GM18870 (cell line): ENCODE data around the gene GPRIN2.

Experiments
- ATAC-seq: cut with Tn5 transposase; IDR thresholded peaks from one replicate; pipeline ENCODE4 v1.9.1; 2021; ENCODE audit warnings: moderate library complexity; ENCODE audit not compliant: unreplicated experiment

The GPRIN2 gene

DNA sequence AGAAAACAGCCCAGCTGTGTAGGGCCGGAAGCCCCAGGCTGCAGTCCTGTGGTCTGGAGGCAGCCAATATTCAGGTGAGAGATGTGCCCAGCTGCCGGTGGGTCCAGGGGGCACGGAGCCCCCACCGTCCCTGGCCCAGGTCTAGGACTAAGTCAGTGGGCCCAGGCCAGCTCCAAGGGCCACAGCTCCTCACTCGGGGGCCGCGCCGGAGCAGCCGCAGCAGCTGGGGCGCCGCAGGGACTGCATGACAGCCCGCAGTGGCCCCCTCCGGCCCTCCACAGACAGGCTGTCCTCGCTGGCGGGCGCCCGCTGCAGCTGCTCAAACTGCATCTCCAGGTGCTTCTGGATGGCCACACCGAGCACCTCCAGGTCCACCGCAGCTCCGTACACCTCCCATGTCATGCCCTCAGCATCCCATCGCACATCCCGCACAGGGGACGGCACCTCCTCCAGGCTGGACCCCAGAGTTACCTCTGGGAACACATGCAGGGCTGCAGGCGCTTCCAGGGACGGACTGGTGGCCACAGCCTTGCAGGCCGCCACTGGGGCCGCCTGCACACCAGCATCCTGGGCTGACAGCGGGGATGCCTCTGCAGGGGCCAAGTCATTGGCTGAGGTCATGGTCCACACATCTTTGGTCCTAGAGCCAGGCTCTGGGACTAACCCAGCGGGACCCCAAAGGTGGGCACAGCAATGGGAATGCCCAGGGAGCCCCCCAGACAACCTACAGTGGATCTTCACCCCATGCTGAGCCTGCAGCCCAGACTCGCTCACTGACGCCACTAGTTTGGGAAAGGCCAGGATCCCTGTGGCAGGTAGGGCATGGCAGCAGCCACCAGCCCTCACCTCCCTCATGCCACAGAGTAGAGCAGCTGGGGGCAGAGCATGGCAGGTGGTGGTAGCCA is 7.0 kb downstream of the GPRIN2 start:
- ATAC-seq, result no peak

GRCh38 chr10:46548498-46549090 is 7.9 kb downstream of the GPRIN2 start:
- ATAC-seq, result no peak

- ATAC-seq, result no peak
Measured at GRCh38 chr10:46547541-46548497, 8.6 kb downstream of the GPRIN2 start.

DNA sequence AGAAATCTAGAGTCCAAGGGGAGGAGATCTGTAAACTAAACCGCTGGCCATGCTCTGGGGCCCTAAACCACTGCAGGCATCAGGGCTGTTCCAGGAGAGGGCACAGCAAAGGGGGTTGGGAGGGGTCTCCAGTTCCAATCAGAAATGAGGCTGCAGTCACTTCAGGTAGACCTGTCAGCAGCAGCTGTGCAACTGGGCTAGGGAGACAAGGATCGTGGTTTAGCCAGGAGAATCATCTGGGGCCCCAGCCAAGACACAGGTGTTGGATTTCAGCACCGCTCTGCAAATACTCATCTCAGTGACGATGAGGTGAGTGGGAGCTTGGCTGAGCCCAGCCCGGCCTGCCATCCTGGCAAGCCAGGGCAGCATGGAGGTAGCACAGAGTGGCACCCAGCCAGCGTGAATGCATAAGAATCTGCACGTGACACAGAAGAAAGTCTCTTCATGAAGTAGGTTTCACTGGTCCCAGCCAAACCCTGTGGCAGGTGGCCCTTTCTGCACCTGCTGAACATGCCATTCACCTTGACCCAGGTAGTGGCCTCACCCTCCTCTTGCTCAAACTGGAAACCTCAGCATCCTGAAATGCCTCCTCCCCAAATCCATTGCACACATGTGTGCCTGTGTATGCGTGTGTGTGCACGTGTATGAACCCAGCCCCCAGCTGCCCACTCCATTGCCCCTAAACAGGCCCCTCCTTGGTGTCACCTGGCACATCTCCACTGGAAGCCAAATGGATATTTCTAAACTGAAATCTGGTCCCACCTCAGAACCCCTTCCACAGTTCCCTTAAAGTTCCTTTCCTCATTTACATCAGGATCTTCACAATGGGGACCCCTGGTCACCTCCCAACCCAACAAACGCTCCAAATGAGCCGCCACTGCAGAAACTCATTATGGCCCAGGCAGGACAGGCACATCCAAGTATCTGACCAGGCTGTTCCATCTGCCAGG is 9.6 kb downstream of the GPRIN2 start:
- no peak for ATAC-seq

- ATAC-seq, result no peak
Measured at GRCh38 chr10:46545861-46546590, 10.4 kb downstream of the GPRIN2 start.

DNA sequence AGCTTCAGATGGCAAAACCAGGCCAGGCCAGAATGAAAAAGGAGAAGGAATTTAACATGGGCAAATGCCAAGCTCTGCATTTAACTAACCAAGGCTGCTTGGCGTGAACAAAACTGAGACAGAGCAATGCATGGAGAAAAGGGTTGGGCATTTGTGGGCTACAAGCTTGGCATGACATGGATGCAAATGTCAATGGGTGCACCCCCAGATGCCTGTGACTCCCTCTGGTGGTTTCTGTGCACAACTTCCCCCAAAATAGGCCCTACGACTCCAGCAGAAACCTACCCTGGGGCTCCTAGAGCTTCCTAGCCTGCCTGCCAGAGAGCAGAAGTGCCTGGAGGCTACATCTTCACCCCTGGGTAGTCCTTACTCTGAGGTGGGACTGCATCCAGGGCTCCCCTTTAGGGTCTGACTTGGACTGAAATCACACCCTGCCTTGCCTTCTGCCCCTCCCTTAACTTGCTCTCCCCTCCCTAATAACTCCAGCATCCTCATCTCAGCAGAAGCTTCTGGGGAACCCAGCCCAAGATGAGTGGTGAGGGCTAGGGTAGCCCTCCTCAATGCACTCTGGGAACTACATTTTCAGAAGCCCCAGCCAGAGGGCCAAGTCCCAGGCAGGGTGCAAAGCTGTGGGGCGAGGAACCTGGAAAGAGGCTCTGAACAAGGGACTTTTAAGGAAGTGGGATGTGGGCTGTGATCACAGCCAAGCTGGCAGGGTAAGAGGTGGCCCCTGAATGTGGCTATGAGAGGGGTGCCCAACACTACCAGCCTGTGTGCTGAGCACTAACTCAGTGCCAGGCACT is 11.3 kb downstream of the GPRIN2 start:
- no peak for ATAC-seq

DNA sequence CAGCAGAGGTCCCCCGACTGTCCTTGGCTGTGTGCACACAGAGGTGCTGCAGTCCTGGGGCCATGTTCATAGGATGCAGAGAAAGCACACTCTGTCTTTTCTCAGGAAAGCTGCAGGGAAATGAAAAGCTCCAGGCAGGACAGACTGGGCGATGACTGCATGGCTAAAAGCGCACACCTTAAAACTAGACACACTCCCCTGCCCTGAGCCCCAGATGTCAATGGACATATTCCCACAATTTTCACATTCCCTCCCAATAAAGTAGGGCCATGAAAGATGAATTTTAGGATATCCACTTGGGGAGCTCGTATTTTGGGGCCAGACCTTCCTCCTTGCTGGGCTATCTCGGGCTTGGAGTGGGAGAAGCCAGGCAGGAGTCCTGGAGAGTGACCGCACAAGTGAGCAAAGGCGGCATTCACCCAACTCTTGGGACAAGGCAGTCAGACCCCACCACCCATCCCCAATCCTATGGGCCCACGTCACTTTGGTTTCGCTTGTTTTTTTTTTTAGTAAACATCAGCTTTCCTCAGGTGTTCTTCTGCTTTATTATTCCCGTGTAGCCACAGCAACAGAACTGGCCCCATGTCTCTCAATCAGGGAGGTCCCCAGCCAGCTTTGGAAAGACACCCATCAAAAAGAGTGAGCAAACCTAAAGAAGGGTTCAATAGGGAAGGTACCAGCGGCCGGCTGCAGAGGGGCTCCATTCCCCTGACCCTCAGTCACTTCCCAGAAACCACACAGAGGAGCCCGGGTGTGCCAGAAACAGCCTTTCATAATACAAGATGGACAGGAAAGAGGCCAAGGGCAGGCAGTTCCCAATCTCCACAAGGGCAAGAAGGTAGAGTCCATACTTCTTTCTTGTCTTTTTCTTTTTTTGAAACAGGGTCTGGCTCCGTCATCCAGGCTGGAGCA is 12.7 kb downstream of the GPRIN2 start:
- ATAC-seq, result no peak

GRCh38 chr10:46542567-46543465 is 13.6 kb downstream of the GPRIN2 start:
- ATAC-seq, result no peak

DNA sequence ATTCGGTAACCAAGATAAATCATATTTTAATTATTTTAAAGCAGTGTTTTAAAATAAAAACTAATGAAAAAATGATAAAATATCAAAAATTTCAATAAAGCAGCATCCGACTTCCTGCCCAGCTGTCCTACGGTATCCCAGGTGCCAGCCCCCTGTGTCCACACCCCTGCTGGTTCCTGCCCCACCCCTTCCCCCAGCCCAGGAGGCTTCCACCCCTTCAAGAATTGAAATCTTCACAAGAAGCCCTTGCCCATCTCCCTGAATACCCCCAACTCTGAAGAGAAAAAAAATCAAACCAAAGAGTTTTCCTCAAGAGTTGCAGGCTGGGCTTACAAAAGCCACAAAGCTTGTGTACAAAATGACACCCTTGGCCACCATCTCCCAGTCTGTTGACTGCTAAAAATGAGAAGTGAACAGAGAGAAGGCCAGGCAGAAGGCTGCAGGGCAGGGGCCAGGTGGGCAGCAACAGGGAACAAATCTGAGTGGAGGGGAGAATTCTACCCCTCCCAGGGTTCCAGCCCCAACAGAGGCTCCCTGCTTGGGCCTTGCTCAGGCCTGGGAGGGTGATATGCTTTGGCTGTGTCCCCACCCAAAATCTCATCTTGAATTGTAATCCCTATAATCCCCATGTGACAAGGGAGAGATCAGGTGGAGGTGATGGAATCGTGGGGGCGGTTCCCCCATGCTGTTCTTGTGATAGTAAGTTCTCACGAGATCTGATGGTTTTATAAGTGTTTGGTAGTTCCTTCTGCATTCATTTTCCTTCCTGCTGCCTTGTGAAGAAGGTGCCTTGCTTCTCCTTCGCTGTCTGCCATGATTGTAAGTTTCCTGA is 14.5 kb downstream of the GPRIN2 start:
- ATAC-seq, result no peak

DNA sequence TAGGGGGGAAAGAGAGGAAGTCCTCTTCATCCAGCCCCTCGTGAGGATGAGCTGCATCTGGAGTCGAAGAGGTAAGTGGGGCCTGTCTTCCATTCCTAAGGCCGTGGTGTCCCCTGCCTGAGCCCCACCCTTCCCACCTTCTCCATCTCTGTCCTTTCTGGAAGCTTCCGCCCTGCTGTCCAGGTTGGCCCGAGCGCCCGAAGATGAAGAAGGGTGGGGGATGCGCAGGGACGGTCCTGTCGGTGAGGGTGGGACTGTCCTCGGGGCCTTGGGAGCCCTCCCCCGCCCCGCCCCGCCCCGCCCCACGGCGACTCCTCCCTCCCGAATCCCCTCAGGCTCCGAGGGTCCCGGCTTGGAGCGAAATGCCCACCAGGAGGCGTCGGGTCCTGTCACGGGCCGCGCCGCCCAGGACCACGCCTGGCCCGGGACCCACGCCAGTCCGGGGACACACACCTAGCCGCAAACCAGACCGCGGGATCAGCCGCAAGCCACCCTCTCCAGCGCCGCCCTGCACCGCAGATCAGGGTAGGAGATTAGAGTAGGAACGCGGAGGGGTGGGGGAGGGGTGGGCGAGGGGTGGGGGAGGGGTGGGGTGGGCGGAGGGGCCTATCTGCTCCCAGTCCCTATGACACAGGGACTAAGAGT is 15.3 kb downstream of the GPRIN2 start:
- ATAC-seq, result no peak

- no peak for ATAC-seq
Measured at GRCh38 chr10:46540412-46541016, 15.9 kb downstream of the GPRIN2 start.

DNA sequence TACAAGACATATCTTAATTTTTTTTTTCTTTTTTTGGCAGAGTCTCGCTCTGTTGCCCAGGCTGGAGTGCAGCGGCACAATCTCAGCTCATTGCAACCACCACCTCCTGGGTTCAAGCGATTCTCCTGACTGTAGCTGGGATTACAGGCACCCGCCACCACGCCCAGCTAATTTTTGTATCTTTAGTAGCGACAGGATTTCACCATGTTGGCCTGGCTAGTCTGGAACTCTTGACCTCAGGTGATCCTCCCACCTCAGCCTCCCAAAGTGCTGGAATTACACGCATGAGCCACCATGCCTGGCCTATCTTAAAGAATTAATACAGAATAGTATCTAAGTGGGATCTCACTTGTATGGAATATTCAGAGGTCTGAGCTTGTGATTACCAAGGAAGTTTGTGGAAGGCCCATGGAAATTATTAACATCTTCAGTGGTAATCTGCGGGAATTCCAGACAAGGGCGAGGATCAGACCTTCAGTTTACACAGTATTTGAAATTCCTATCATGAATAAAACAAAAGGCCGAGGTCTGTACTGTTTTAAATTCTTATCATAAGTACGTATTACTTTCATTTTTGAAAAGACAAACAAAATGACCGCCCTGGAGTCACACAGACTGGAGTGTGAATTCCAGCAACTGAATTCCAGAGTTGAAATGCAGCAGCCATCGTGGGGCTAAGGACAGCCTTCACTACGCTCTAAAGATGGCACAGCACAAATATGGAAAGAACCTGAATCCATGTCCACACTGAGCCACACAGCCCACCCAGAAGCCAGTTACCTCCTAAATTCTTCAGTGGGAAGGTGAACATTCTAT is 16.7 kb downstream of the GPRIN2 start:
- ATAC-seq, result no peak

GRCh38 chr10:46538717-46539426 is 17.6 kb downstream of the GPRIN2 start:
- ATAC-seq, result no peak
